H1 (cell line): ENCODE measurements around the gene HS6ST2. TPM values are rescaled to one million over a fixed set of nuclear protein-coding genes. Genes with fewer than 3 reads are reported as not detected.

Experiments used
- CTCF ChIA-PET: fragments of 300-600 bp; sonication (Branson Sonifier 250); formaldehyde crosslinking; loops from one replicate; lab custom pipeline; 2021; ENCODE audit not compliant: partially characterized antibody; lab: Charles Lee
- POLR2A ChIA-PET: fragments of 300-600 bp; sonication (Branson Sonifier 250); formaldehyde crosslinking; loops from one replicate; lab custom pipeline; 2021; ENCODE audit warnings: inconsistent platforms; ENCODE audit not compliant: partially characterized antibody; lab: Charles Lee
- DNase-seq, 2 experiments: peaks; one replicate each; pipeline versions ENCODE4 v3.0.0 to v3.0.0-alpha.2; 2010 to 2022; ENCODE audit warnings: low spot score in 2 of 2, low read depth in 1 of 2, mixed read lengths in 1 of 2
- FAIRE-seq: peaks from 2 replicates; lab custom pipeline; 2011; peaks lifted over from hg19 to GRCh38; lab: Jason Lieb, UNC
- H2AFZ ChIP-seq: 2 replicates; pipeline ENCODE4 v1.8.1; 2012; ENCODE audit warnings: low read length, inconsistent platforms
- H2AK5ac ChIP-seq: 2 replicates; pipeline ENCODE4 v1.6.1; 2013; ENCODE audit warnings: low read depth, low read length
- H2BK120ac ChIP-seq: replicated peaks from 2 replicates; pipeline ENCODE3; 2013; ENCODE audit warnings: low read depth, low read length, inconsistent platforms
- H2BK12ac ChIP-seq: 2 replicates; pipeline ENCODE4 v1.6.1; 2013; ENCODE audit warnings: low read depth, low read length
- H2BK15ac ChIP-seq: 2 replicates; pipeline ENCODE4 v1.6.1; 2013; ENCODE audit warnings: low read length
- H2BK20ac ChIP-seq: 2 replicates; pipeline ENCODE4 v1.6.1; 2013; ENCODE audit warnings: low read length
- H2BK5ac ChIP-seq: 2 replicates; pipeline ENCODE4 v1.6.1; 2013; ENCODE audit warnings: low read depth, low read length
- H3K14ac ChIP-seq: 2 replicates; pipeline ENCODE4 v1.6.1; 2013; ENCODE audit warnings: inconsistent platforms; ENCODE audit not compliant: insufficient read length
- H3K18ac ChIP-seq: 2 replicates; pipeline ENCODE4 v1.6.1; 2013; ENCODE audit warnings: low read length; ENCODE audit errors: extremely low read depth
- H3K23ac ChIP-seq: 2 replicates; pipeline ENCODE4 v1.6.1; 2013; ENCODE audit warnings: inconsistent platforms; ENCODE audit not compliant: insufficient read length
- H3K23me2 ChIP-seq: 2 replicates; pipeline ENCODE4 v1.6.1; 2013; ENCODE audit warnings: low read depth, low read length
- H3K27ac ChIP-seq: 2 replicates; pipeline ENCODE4 v1.6.1; 2011; ENCODE audit warnings: low read depth, low read length, inconsistent platforms
- H3K27me3 ChIP-seq, 4 experiments: replicated peaks in 1 of 4; 1 replicate in 1 of 4; 2 replicates in 3 of 4; pipeline versions ENCODE4 v1.6.1 to v1.8.1; 2011 to 2013; ENCODE audit warnings: low read length in 3 of 4, mild to moderate bottlenecking in 3 of 4, inconsistent platforms in 2 of 4, mixed read lengths in 2 of 4, moderate library complexity in 1 of 4; ENCODE audit not compliant: control insufficient read depth in 3 of 4, insufficient read depth in 3 of 4; ENCODE audit errors: extremely low read depth in 1 of 4
- H3K36me3 ChIP-seq, 4 experiments: 2 replicates each; pipeline versions ENCODE4 v1.6.1 to v1.8.1; 2011 to 2013; ENCODE audit warnings: mild to moderate bottlenecking in 4 of 4, low read length in 3 of 4, moderate library complexity in 2 of 4, control low read depth in 1 of 4, inconsistent platforms in 1 of 4; ENCODE audit not compliant: insufficient read depth in 4 of 4, control insufficient read depth in 2 of 4
- H3K4ac ChIP-seq: replicated peaks from 2 replicates; pipeline ENCODE3; 2013; ENCODE audit warnings: low read length, low read depth, mixed read lengths, inconsistent platforms; ENCODE audit not compliant: insufficient read length
- H3K4me1 ChIP-seq, 4 experiments: replicated peaks in 1 of 4; 1 replicate in 1 of 4; 2 replicates in 3 of 4; pipeline versions ENCODE4 v1.6.1 to v1.8.1; 2011 to 2013; ENCODE audit warnings: low read length in 3 of 4, inconsistent platforms in 2 of 4, mixed read lengths in 1 of 4; ENCODE audit not compliant: insufficient read depth in 4 of 4, control insufficient read depth in 3 of 4
- H3K4me2 ChIP-seq, 2 experiments: 2 replicates each; pipeline versions ENCODE4 v1.6.1 to v1.8.1; 2011 to 2013; ENCODE audit warnings: low read depth in 2 of 2, low read length in 2 of 2, control low read depth in 1 of 2, inconsistent platforms in 1 of 2, mild to moderate bottlenecking in 1 of 2; ENCODE audit not compliant: insufficient read depth in 1 of 2
- H3K4me3 ChIP-seq, 4 experiments: fragments of 200-600, 300-600 bp in 1 of 4; sonication (generic), shearing (Covaris generic), sonication (Bioruptor Twin) in 1 of 4; 2 replicates each; pipeline versions ENCODE4 v1.5.1 to v1.8.1; 2011 to 2016; ENCODE audit warnings: low read length in 4 of 4, low read depth in 3 of 4, control low read depth in 2 of 4, inconsistent platforms in 2 of 4, mild to moderate bottlenecking in 2 of 4, mixed read lengths in 1 of 4, moderate library complexity in 1 of 4; ENCODE audit not compliant: insufficient read depth in 2 of 4; ENCODE audit errors: extremely low read depth in 1 of 4
- H3K56ac ChIP-seq: replicated peaks from 2 replicates; pipeline ENCODE3; 2013; ENCODE audit warnings: low read depth, mild to moderate bottlenecking, mixed read lengths, low read length, inconsistent platforms; ENCODE audit not compliant: insufficient read length
- H3K79me1 ChIP-seq: 2 replicates; pipeline ENCODE4 v1.6.1; 2013; ENCODE audit warnings: low read depth, low read length, control low read depth
- H3K79me2 ChIP-seq, 2 experiments: 2 replicates each; pipeline versions ENCODE4 v1.6.1 to v1.8.1; 2012 to 2013; ENCODE audit warnings: low read length in 2 of 2, mild to moderate bottlenecking in 2 of 2, inconsistent platforms in 1 of 2; ENCODE audit not compliant: insufficient read depth in 2 of 2, control insufficient read depth in 1 of 2
- H3K9ac ChIP-seq, 4 experiments: replicated peaks in 1 of 4; 1 replicate in 1 of 4; 2 replicates in 3 of 4; pipeline versions ENCODE4 v1.6.1 to v1.8.1; 2011 to 2013; ENCODE audit warnings: low read depth in 3 of 4, low read length in 3 of 4, control low read depth in 2 of 4, mild to moderate bottlenecking in 2 of 4, moderate library complexity in 2 of 4, inconsistent platforms in 1 of 4; ENCODE audit errors: extremely low read depth in 1 of 4
- H3K9me3 ChIP-seq, 2 experiments: 2 replicates each; pipeline versions ENCODE4 v1.6.1 to v1.8.1; 2012 to 2013; ENCODE audit warnings: mild to moderate bottlenecking in 2 of 2, moderate library complexity in 2 of 2, control low read depth in 1 of 2, inconsistent platforms in 1 of 2, low read depth in 1 of 2, low read length in 1 of 2, mixed read lengths in 1 of 2; ENCODE audit not compliant: insufficient read depth in 2 of 2
- H4K20me1 ChIP-seq, 2 experiments: replicated peaks in 1 of 2; 2 replicates each; pipeline versions ENCODE3 to v1.8.1; 2011 to 2013; ENCODE audit warnings: inconsistent platforms in 2 of 2, low read length in 2 of 2, mild to moderate bottlenecking in 1 of 2; ENCODE audit not compliant: insufficient read depth in 2 of 2, control insufficient read depth in 1 of 2
- H4K5ac ChIP-seq: 2 replicates; pipeline ENCODE4 v1.6.1; 2013; ENCODE audit warnings: low read length, low read depth, mixed read lengths, inconsistent platforms; ENCODE audit not compliant: insufficient read length
- H4K8ac ChIP-seq: 2 replicates; pipeline ENCODE4 v1.8.0; 2013; ENCODE audit warnings: mild to moderate bottlenecking, moderate library complexity, low read length, inconsistent platforms; ENCODE audit not compliant: insufficient read depth; ENCODE audit errors: extremely low read depth
- H4K91ac ChIP-seq: replicated peaks from 2 replicates; pipeline ENCODE3; 2013; ENCODE audit warnings: low read length, mixed read lengths, inconsistent platforms; ENCODE audit not compliant: insufficient read length
- POU5F1 ChIP-seq: IDR thresholded peaks from 2 replicates; pipeline ENCODE4 v1.6.1; 2011; ENCODE audit warnings: low read depth, mild to moderate bottlenecking, low read length, moderate library complexity
- polyA plus RNA-seq, 7 experiments: library from polyadenylated mRNA; depleted of rRNA in 3 of 7; stranded (reverse) in 5 of 7; unstranded in 2 of 7; fragments of >200 nt in 5 of 7; fragments of 200-250 nt in 2 of 7; gene quantifications; 1 replicate in 5 of 7; 2 replicates in 1 of 7; 4 replicates in 1 of 7; pipeline versions ENCODE4 v1.2.1 to v1.2.3, GENCODE V29; 2011 to 2013; ENCODE audit warnings: missing spikeins in 2 of 7, mixed read lengths in 2 of 7
- total RNA-seq: library from RNA; stranded (reverse); fragmentation: NEBNext Ultra II Directional; extraction: Animal tissue kit (Norgen Biotek cat#: 25700); gene quantifications from 2 replicates; pipeline ENCODE4 v1.2.1, GENCODE V29; 2021

Gene HS6ST2
- total and polyA plus RNA-seq, 2 of the 8 experiments (the other 6 are each of a cell fraction or from before 2014, with no cell fraction given) = 3.9 TPM

DNA sequence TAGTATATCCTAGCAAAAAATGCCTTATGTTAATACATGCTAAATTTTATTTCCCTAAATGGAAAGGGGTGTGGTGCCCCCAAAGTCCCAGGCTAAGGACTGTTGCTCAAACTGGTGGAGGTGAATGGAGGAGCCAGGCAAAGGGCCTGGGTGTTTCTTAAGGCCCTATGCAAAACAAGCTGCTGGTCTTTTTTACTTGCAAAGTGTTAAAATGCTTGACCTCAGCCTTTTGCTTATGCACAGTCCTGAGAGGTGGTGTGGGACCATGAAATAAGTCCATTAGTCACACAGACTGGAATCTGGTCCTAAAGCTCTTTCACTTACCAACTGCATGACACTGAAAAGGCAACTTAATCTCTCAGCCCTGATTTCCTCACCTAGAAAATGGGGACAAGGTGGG lies 246.1 kb downstream of the HS6ST2 start:
- Histone ChIP-seq H3K79me2 (no peaks in the 10 kb centered on the region), H3K4me1 (no peaks in the 10 kb centered on the region), H3K27me3 (no peaks in the 10 kb centered on the region), H3K56ac (no peak overlapping the region), H2BK15ac (no peak overlapping the region), H2BK120ac (no peak overlapping the region), H2AK5ac (no peak overlapping the region), H3K9me3 (no peaks in the 10 kb centered on the region), H3K27ac (no peak overlapping the region), H3K4me2 (no peak overlapping the region), H3K14ac (no peak overlapping the region), H3K4ac (no peak overlapping the region), H2BK12ac (no peak overlapping the region), H2BK5ac (no peak overlapping the region), H3K18ac (no peak overlapping the region), H4K8ac (no peak overlapping the region), H4K5ac (no peak overlapping the region), H3K79me1 (no peaks in the 10 kb centered on the region), H3K9ac (no peak overlapping the region), H4K91ac (no peak overlapping the region), H3K36me3 (no peaks in the 10 kb centered on the region), H2AFZ (no peak overlapping the region), H2BK20ac (no peak overlapping the region), H3K23ac (no peak overlapping the region), H3K4me3 (no peak overlapping the region), H4K20me1 (no peaks in the 10 kb centered on the region), H3K23me2 (no peaks in the 10 kb centered on the region)
- POLR2A ChIA-PET = no interaction called here
- CTCF ChIA-PET = interaction anchor here (0.6 to 4.2 kb wide), 2 partner anchors 28 to 36 kb away, joined by 3 to 16 read pairs; no protein-coding TSS in a partner anchor
- no peak for DNase-seq
- FAIRE-seq = no peak
- no peak for TF ChIP-seq POU5F1
